ENCODE measurements around the gene TTC39C.
A peak's percentile ranks its signal among the peaks of the same experiment; 100 is the strongest.
"Not testable (repeated sequence)": the region's sequence is repeated elsewhere in the genome, so short reads cannot be mapped to it uniquely, and the experiment has no call there.

Gene TTC39C

DNA sequence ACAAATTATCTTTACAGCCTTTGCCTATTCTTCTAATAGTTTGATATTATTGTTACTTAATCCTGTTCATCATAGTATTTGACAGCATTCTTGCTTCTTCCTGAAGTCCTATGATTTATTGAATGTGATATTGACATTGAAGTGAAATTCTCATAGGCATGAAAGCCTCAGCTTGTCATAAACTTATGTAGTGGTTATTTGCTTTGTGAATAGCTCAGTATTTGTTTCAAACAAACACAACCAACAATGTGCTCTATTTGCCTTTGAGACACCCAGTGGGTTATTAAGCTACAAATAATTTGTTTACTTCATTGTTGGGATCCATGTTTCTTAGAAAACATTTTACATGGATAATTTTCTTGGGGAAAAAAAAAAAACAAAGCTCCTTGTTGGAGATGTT lies 57.2 kb downstream of the TTC39C start:
- no peak for DNase-seq (ENCODE audit: low read depth)
- TF ChIP-seq CTCF (conservative IDR thresholded peaks at IDR 0.05; ENCODE audit: low read length): no peak
- no peak overlapping the region for H3K4me3 ChIP-seq (ENCODE audit: low read length)

- no peak overlapping the region for H3K4me3 ChIP-seq (ENCODE audit: low read length)
- DNase-seq (ENCODE audit: low read depth): no peak
- TF ChIP-seq CTCF (conservative IDR thresholded peaks at IDR 0.05; ENCODE audit: low read length): no peak
Measured at GRCh38 chr18:24072743-24073142, 58.2 kb downstream of the TTC39C start.

- TF ChIP-seq CTCF (conservative IDR thresholded peaks at IDR 0.05; ENCODE audit: low read length): no peak
- H3K4me3 ChIP-seq (ENCODE audit: low read length): no peak overlapping the region
- DNase-seq (ENCODE audit: low read depth): no peak
Measured at GRCh38 chr18:24073791-24074190, 59.2 kb downstream of the TTC39C start.

DNA sequence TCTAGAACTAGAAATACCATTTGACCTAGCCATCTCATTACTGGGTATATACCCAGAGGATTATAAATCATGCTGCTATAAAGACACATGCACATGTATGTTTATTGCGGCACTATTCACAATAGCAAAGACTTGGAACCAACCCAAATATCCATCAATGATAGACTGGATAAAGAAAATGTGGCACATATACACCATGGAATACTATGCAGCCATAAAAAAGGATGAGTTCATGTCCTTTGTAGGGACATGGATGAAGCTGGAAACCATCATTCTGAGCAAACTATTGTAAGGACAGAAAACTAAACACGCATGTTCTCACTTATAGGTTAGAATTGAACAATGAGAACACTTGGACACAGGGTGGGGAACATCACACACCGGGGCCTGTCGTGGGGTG lies 60.2 kb downstream of the TTC39C start:
- not testable (repeated sequence) for DNase-seq (ENCODE audit: low read depth)

GRCh38 chr18:24075767-24076597 lies 61.4 kb downstream of the TTC39C start:
- TF ChIP-seq CTCF (conservative IDR thresholded peaks at IDR 0.05; ENCODE audit: low read length): peak; percentile 76
- no peak overlapping the region for H3K4me3 ChIP-seq (ENCODE audit: low read length)
- DNase-seq (ENCODE audit: low read depth): peak; percentile 96

More for the DNA sequence above, 60.2 kb downstream of the TTC39C start:
- H3K4me3 ChIP-seq (ENCODE audit: low read length): not testable (repeated sequence)

DNA sequence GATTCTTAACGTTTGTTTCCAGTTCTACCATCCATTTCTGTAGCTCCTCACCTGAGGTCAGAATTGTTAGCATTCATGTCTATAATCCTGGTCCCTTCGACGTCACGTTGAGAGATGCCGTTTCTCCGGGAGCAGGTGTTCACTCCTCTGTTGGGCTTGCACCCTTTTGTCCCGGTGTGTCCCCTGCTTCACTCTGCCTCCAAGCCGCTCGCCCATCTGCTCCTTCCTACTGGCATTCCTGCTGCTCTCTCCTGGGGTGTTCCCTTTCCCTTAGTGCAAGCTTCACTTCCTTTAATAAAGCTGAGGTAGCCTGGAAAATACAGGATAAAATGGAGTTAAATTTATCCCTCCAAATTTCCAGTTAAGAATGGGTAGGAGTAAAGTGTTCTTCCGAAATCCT lies 62.4 kb downstream of the TTC39C start:
- TF ChIP-seq CTCF (conservative IDR thresholded peaks at IDR 0.05; ENCODE audit: low read length): no peak
- DNase-seq (ENCODE audit: low read depth): no peak
- H3K4me3 ChIP-seq (ENCODE audit: low read length): no peak overlapping the region

DNA sequence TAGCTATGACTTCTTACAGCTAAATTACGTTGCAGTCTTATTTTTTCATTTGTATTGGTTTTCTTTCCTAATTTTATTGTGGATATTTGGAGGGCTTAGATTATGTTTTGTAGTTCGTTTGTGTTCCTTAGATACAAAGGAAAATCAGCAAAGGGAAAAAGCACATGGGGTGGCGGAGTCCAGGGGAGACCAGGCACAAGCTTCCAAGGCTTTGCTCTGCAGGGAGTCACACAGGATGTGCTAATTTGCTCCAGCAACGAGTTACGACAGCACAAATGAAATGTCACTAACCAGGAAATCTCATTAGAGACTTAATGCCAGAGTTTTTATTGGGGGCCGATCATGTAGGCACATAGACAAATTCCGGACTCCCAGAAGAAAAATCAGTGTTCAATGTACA lies 63.8 kb downstream of the TTC39C start:
- H3K4me3 ChIP-seq (ENCODE audit: low read length): no peak overlapping the region
- no peak for DNase-seq (ENCODE audit: low read depth)
- no peak for TF ChIP-seq CTCF (conservative IDR thresholded peaks at IDR 0.05; ENCODE audit: low read length)

Measured in AG10803 (cell line).